T-cell (primary cell): ENCODE results near the gene TSPAN18. TPM values are rescaled to one million over a fixed set of nuclear protein-coding genes. Genes with fewer than 3 reads are reported as not detected.

Experiments
- ATAC-seq, 4 experiments: fragments of 200-7000 bp in 3 of 4; fragments of 150-1000 bp in 1 of 4; cut with Tn5 transposase; replicated peaks in 1 of 4; 1 replicate in 3 of 4; 2 replicates in 1 of 4; pipeline ENCODE4 v1.10.0; 2021; ENCODE audit warnings: moderate library complexity in 3 of 4, mild to moderate bottlenecking in 2 of 4, moderate number of reproducible peaks in 1 of 4
- CTCF ChIA-PET, 2 donors: fragments of 300-600 bp; sonication (Branson Sonifier 250); formaldehyde crosslinking; loops; one replicate each; lab custom pipeline; 2022; ENCODE audit warnings: antibody characterized with exemption in 2 of 2; lab: Charles Lee
- POLR2A ChIA-PET, 2 donors: fragments of 300-600 bp; sonication (Branson Sonifier 250); formaldehyde crosslinking; loops; one replicate each; lab custom pipeline; 2022; ENCODE audit warnings: antibody characterized with exemption in 2 of 2; lab: Charles Lee
- DNase-seq, 35 experiments: peaks; one replicate each; pipeline versions ENCODE4 v3.0.0 to v3.0.0-alpha.2; 2013 to 2023
- H3K27ac ChIP-seq: one replicate; pipeline ENCODE4 v1.5.1; 2013; ENCODE audit warnings: low read length
- H3K27me3 ChIP-seq, 2 experiments: replicated peaks in 1 of 2; 1 replicate in 1 of 2; 2 replicates in 1 of 2; pipeline versions ENCODE4 v1.6.1 to v1.7.0; 2013; ENCODE audit warnings: low read length in 1 of 2, mixed read lengths in 1 of 2; ENCODE audit not compliant: control insufficient read depth in 2 of 2, insufficient read depth in 2 of 2; ENCODE audit errors: extremely low read depth in 1 of 2
- H3K36me3 ChIP-seq, 2 donors: 1 replicate in 1 of 2; 2 replicates in 1 of 2; pipeline versions ENCODE4 v1.6.1 to v1.7.0; 2013; ENCODE audit warnings: low read length in 1 of 2; ENCODE audit not compliant: control insufficient read depth in 2 of 2, insufficient read depth in 1 of 2; ENCODE audit errors: extremely low read depth in 1 of 2
- H3K4me1 ChIP-seq, 2 experiments: 1 replicate in 1 of 2; 2 replicates in 1 of 2; pipeline versions ENCODE4 v1.6.1 to v1.7.0; 2013; ENCODE audit warnings: low read length in 2 of 2, mixed read lengths in 1 of 2; ENCODE audit not compliant: insufficient read depth in 2 of 2, control insufficient read depth in 1 of 2; ENCODE audit errors: extremely low read depth in 1 of 2
- H3K4me3 ChIP-seq, 2 donors: 1 replicate in 1 of 2; 2 replicates in 1 of 2; pipeline versions ENCODE4 v1.5.1 to v1.7.0; 2013; ENCODE audit warnings: mild to moderate bottlenecking in 2 of 2, low read length in 1 of 2, moderate library complexity in 1 of 2; ENCODE audit not compliant: control insufficient read depth in 1 of 2; ENCODE audit errors: extremely low read depth in 1 of 2
- H3K9me3 ChIP-seq: 2 replicates; pipeline ENCODE4 v1.7.0; 2013
- H3K27ac Mint-ChIP-seq, 2 donors: one replicate each; pipeline ENCODE4 v1.8.0; 2020 to 2021; ENCODE audit warnings: mild to moderate bottlenecking in 2 of 2, mixed read lengths in 2 of 2
- H3K27me3 Mint-ChIP-seq, 2 donors: one replicate each; pipeline ENCODE4 v1.8.0; 2021 to 2022; ENCODE audit warnings: mixed read lengths in 2 of 2
- H3K36me3 Mint-ChIP-seq: one replicate; pipeline ENCODE4 v1.8.0; 2021; ENCODE audit warnings: mixed read lengths
- H3K4me1 Mint-ChIP-seq, 3 donors: one replicate each; pipeline ENCODE4 v1.8.0; 2020 to 2022; ENCODE audit warnings: mixed read lengths in 3 of 3, mild to moderate bottlenecking in 1 of 3
- H3K4me3 Mint-ChIP-seq, 3 donors: one replicate each; pipeline ENCODE4 v1.8.0; 2020 to 2022; ENCODE audit warnings: mild to moderate bottlenecking in 3 of 3, mixed read lengths in 3 of 3, moderate library complexity in 3 of 3
- H3K9me3 Mint-ChIP-seq, 3 donors: one replicate each; pipeline ENCODE4 v1.8.0; 2020 to 2022; ENCODE audit warnings: mixed read lengths in 3 of 3
- WGBS: methylation state at CpG from one replicate; pipeline ENCODE4 v1.1.5; 2013; ENCODE audit warnings: missing lambda C conversion rate; ENCODE audit not compliant: insufficient coverage; 5-methylcytosine and 5-hydroxymethylcytosine counted together
- total RNA-seq, 35 experiments: library from RNA in 6 of 35; stranded (reverse) in 6 of 35; fragments of 120-200 nt in 1 of 35; gene quantifications; one replicate each; pipeline versions ENCODE4 v1.2.1 to v1.2.4 and lab custom pipeline; 2013 to 2026

TSPAN18 gene
- total RNA-seq, 5 donors from 2014 or later (not counting 1 experiment from before 2014, with no cell fraction given) = 18.4 to 59.1 (median 25.7) TPM

- Mint-ChIP-seq H3K4me3 (no peak overlapping the region), H3K9me3 (no peaks in the 10 kb centered on the region), H3K36me3 (no peaks in the 10 kb centered on the region), H3K27ac (no peak overlapping the region), H3K27me3 (no peaks in the 10 kb centered on the region), H3K4me1 (peaks cover 0 to 7% (median 0%) of the 10 kb centered on the region in 3 donors)
- H3K36me3 ChIP-seq = no peaks in the 10 kb centered on the region
- ATAC-seq = no peak
- ChIA-PET POLR2A (no interaction called here), CTCF (interaction anchor here (0.6 to 0.7 kb wide), 2 partner anchors 17 to 900 kb away, joined by 3 to 4 read pairs; no protein-coding TSS in a partner anchor)
- H3K4me3 ChIP-seq = no peak overlapping the region
- H3K27me3 ChIP-seq = peaks cover 0 to 7% of the 10 kb centered on the region in 2 experiments
- peaks cover 0 to 15% of the 10 kb centered on the region in 2 experiments for H3K4me1 ChIP-seq
- 83% methylated on average over 8 of the region's 12 CpGs for WGBS
- H3K9me3 ChIP-seq = no peaks in the 10 kb centered on the region
- no peak for DNase-seq
- H3K27ac ChIP-seq = no peak overlapping the region
Measured at GRCh38 chr11:44954051-44954906, 227.5 kb downstream of the TSPAN18 start.

GRCh38 chr11:44955015-44955738 lies 228.4 kb downstream of the TSPAN18 start:
- H3K27ac Mint-ChIP-seq = no peak overlapping the region
- ATAC-seq (no peak), DNase-seq (peak in 1 of 35 experiments; percentile 24)
- no peaks in the 10 kb centered on the region for H3K36me3 Mint-ChIP-seq
- H3K9me3 Mint-ChIP-seq = no peaks in the 10 kb centered on the region
- no peaks in the 10 kb centered on the region for H3K27me3 Mint-ChIP-seq
- no peak overlapping the region for H3K27ac ChIP-seq
- WGBS = 93% methylated on average over 3 of the region's 5 CpGs
- H3K4me3 ChIP-seq = no peak overlapping the region
- CTCF ChIA-PET = no interaction called here
- H3K9me3 ChIP-seq = no peaks in the 10 kb centered on the region
- peaks cover 0 to 6% of the 10 kb centered on the region in 2 experiments for H3K4me1 ChIP-seq
- POLR2A ChIA-PET = no interaction called here
- H3K4me1 Mint-ChIP-seq = peaks cover 0 to 7% (median 0%) of the 10 kb centered on the region in 3 donors
- H3K27me3 ChIP-seq = peaks cover 0 to 1% of the 10 kb centered on the region in 2 experiments
- no peaks in the 10 kb centered on the region for H3K36me3 ChIP-seq
- H3K4me3 Mint-ChIP-seq = no peak overlapping the region

GRCh38 chr11:44957040-44957515 lies 230.3 kb downstream of the TSPAN18 start:
- Mint-ChIP-seq H3K27ac (no peak overlapping the region), H3K4me3 (no peak overlapping the region), H3K36me3 (no peaks in the 10 kb centered on the region), H3K27me3 (no peaks in the 10 kb centered on the region), H3K4me1 (peaks cover 0 to 2% (median 0%) of the 10 kb centered on the region in 3 donors), H3K9me3 (no peaks in the 10 kb centered on the region)
- CTCF ChIA-PET = no interaction called here
- 84% methylated on average over 21 of the region's 35 CpGs for WGBS
- no peak overlapping the region for H3K4me3 ChIP-seq
- H3K27ac ChIP-seq = no peak overlapping the region
- no peaks in the 10 kb centered on the region for H3K4me1 ChIP-seq
- no peaks in the 10 kb centered on the region for H3K9me3 ChIP-seq
- no peak for DNase-seq
- no peaks in the 10 kb centered on the region for H3K27me3 ChIP-seq
- ATAC-seq = no peak
- POLR2A ChIA-PET = no interaction called here
- H3K36me3 ChIP-seq = no peaks in the 10 kb centered on the region

DNA sequence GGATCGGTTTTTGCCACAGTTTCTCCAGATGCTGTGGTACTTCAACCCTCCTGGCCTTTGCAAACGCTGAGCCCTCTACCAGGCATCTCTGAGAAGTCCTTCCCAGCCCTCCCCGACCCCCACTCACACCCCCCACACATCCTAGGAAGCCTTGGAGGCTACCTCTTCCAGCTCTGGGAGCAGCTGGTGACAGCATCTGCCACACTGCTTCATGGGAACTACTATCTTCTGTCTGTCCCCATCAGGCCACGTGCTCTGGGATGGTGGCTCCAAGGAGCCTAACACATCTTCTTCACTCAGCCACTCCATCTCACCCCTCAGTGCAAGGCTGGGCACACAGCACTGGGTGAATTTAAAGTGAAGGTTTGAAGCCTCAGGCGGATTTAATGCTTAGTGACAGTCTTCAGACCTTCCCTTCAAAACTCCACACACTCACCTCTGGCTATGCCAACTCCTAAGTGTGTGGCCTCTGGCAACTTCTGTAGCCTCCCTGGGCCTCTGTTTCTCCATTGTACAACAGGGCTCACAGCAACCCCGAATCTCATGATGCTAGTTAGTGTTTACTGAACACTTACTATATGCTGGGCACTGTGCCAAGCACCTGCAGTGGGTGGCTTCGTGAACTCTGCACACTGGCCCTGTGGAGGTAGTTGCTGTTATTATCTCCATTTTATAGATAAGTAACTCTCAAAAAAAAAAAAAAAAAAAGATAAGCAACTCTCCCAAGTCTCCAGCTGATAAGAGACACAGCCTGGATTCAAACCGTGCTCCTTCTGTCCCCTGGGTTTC lies 231.2 kb downstream of the TSPAN18 start:
- H3K27ac ChIP-seq = no peak overlapping the region
- CTCF ChIA-PET = interaction anchor here in 1 of 2 donors (0.5 to 0.6 kb wide), 2 partner anchors 22 to 144 kb away, joined by 3 read pairs; no protein-coding TSS in a partner anchor
- H3K9me3 ChIP-seq = no peaks in the 10 kb centered on the region
- DNase-seq (no peak), ATAC-seq (no peak)
- H3K4me3 ChIP-seq = no peak overlapping the region
- no peaks in the 10 kb centered on the region for H3K9me3 Mint-ChIP-seq
- H3K4me1 ChIP-seq = no peaks in the 10 kb centered on the region
- H3K27me3 ChIP-seq = no peaks in the 10 kb centered on the region
- peaks cover 0 to 2% (median 0%) of the 10 kb centered on the region in 3 donors for H3K4me1 Mint-ChIP-seq
- H3K4me3 Mint-ChIP-seq = no peak overlapping the region
- no peak overlapping the region for H3K27ac Mint-ChIP-seq
- WGBS = 79% methylated on average over 2 of the region's 8 CpGs
- POLR2A ChIA-PET = no interaction called here
- H3K36me3 Mint-ChIP-seq = no peaks in the 10 kb centered on the region
- no peaks in the 10 kb centered on the region for H3K36me3 ChIP-seq
- H3K27me3 Mint-ChIP-seq = no peaks in the 10 kb centered on the region

- no peaks in the 10 kb centered on the region for H3K27me3 ChIP-seq
- no peaks in the 10 kb centered on the region for H3K36me3 ChIP-seq
- Mint-ChIP-seq H3K27me3 (no peaks in the 10 kb centered on the region), H3K4me1 (peaks cover 0 to 2% (median 0%) of the 10 kb centered on the region in 3 donors), H3K4me3 (no peak overlapping the region), H3K36me3 (no peaks in the 10 kb centered on the region), H3K27ac (no peak overlapping the region), H3K9me3 (no peaks in the 10 kb centered on the region)
- ATAC-seq (no peak), DNase-seq (no peak)
- POLR2A ChIA-PET = interaction anchor here in 1 of 2 donors (0.5 kb wide), 1 partner anchor 30 kb away, joined by 4 read pairs; no protein-coding TSS in a partner anchor
- no peak overlapping the region for H3K4me3 ChIP-seq
- no peaks in the 10 kb centered on the region for H3K4me1 ChIP-seq
- no peaks in the 10 kb centered on the region for H3K9me3 ChIP-seq
- CTCF ChIA-PET = interaction anchor here in 1 of 2 donors (0.8 to 1.0 kb wide), 2 partner anchors 23 to 341 kb away, joined by 3 read pairs; no protein-coding TSS in a partner anchor
- 83% methylated on average over 2 of the region's 3 CpGs for WGBS
- no peak overlapping the region for H3K27ac ChIP-seq
Measured at GRCh38 chr11:44959064-44959463, 232.3 kb downstream of the TSPAN18 start.
